HG02885 (cell line): ENCODE measurements around the gene ARMC12.

Experiments
- ATAC-seq: cut with Tn5 transposase; IDR thresholded peaks from one replicate; pipeline ENCODE4 v1.9.1; 2021; ENCODE audit warnings: mild to moderate bottlenecking; ENCODE audit not compliant: unreplicated experiment, poor library complexity

Gene ARMC12

DNA sequence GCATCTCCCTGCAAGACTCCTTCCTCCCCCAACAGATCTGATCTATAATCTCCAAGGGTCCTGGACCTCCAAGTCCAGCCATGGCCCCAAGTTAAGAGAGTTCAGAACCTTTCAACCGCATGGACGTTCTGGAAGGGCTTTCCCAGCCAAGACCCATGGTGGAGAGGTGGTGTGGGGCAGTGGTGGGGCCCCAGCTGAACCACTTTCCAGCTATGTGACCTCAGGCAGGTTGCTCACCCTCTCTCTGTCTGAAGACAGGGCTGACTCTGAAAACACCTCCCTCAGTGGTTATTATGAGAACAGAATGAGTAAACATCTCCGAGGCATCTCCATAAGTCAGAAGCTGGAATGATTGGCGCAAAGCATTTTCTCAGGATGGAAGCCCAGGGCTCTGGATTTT, 59.4 kb downstream of the ARMC12 start:
- ATAC-seq, result no peak

- ATAC-seq, result no peak
Measured at GRCh38 chr6:35797837-35798526, 61.1 kb downstream of the ARMC12 start.
